Measurements from ENCODE around the gene ZMYND19. TPM values are rescaled to one million over a fixed set of nuclear protein-coding genes. Genes with fewer than 3 reads are reported as not detected.

The ZMYND19 gene
- polyA plus RNA-seq, 1 experiment = 14.9 TPM

DNA sequence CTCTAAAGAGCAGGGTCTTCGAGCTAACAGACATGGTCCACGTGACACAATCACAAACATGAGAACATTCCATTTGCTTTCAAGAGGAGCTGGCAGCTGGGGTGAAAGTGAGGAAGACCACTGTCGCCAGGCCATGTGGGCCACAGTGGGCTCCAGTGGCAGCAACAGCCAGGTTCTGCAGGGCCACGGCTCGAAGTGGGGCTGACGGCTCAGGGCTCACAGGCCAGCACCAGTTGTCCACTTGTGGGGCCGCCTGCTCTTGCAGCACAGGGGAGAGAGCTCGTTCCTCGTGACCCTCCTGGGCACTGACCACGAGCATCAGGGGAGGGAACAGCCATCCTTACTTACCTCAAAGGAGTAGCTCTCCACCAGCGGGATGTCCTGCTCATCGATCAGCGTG, 2.0 kb downstream of the ZMYND19 start:
- CTCF ChIA-PET = interaction anchor here (1.0 to 2.6 kb wide), 5 partner anchors 9 to 85 kb away, joined by 3 to 26 read pairs (median 3); partner anchors contain the start of gene DPH7
- Histone ChIP-seq H3K4me3 (ENCODE audit: low read depth, low read length) (no peak overlapping the region), H3K36me3 (ENCODE audit: control insufficient read depth, insufficient read depth, low read length) (peaks cover 29% of the 10 kb centered on the region), H3K27me3 (ENCODE audit: control insufficient read depth, insufficient read depth, low read length) (no peaks in the 10 kb centered on the region)
- TF ChIP-seq, protein P1, sequence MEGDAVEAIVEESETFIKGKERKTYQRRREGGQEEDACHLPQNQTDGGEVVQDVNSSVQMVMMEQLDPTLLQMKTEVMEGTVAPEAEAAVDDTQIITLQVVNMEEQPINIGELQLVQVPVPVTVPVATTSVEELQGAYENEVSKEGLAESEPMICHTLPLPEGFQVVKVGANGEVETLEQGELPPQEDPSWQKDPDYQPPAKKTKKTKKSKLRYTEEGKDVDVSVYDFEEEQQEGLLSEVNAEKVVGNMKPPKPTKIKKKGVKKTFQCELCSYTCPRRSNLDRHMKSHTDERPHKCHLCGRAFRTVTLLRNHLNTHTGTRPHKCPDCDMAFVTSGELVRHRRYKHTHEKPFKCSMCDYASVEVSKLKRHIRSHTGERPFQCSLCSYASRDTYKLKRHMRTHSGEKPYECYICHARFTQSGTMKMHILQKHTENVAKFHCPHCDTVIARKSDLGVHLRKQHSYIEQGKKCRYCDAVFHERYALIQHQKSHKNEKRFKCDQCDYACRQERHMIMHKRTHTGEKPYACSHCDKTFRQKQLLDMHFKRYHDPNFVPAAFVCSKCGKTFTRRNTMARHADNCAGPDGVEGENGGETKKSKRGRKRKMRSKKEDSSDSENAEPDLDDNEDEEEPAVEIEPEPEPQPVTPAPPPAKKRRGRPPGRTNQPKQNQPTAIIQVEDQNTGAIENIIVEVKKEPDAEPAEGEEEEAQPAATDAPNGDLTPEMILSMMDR (IDR thresholded peaks at IDR 0.05; ENCODE audit: insufficient read depth, low read depth, low read length) = no peak
- no peak for DNase-seq (ENCODE audit: low read depth)
- POLR2A ChIA-PET = no interaction called here

DNA sequence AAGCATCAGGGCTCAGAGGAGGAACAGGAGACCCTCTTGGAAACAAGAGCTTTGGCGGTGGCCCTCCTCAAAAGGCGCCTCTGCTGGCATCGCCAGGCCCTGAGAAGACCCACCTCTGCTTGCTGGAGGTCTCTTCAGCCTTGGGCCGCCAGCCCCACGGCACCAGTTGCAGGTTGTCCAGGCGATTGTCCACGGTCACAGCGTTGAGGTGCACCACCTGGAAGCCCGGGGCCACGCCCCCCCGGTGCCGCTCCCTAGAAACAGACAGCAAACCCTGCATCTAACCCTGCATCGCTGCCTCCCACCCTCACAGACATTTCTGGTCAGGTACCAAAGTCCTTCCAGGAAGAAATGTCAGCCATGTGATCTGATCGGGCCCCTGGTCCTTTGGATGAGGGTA, 3.5 kb downstream of the ZMYND19 start:
- no peak for DNase-seq (ENCODE audit: low read depth)
- H3K27me3 ChIP-seq (ENCODE audit: control insufficient read depth, insufficient read depth, low read length) = no peaks in the 10 kb centered on the region
- ChIA-PET CTCF (interaction anchor here (1.3 to 2.6 kb wide), 2 partner anchors 8 to 14 kb away, joined by 4 to 26 read pairs; partner anchors contain the start of gene DPH7), POLR2A (no interaction called here)
- peaks cover 37% of the 10 kb centered on the region for H3K36me3 ChIP-seq (ENCODE audit: control insufficient read depth, insufficient read depth, low read length)
- H3K4me3 ChIP-seq (ENCODE audit: low read depth, low read length) = no peak overlapping the region
- TF ChIP-seq, protein P1 (IDR thresholded peaks at IDR 0.05; ENCODE audit: insufficient read depth, low read depth, low read length) = no peak

DNA sequence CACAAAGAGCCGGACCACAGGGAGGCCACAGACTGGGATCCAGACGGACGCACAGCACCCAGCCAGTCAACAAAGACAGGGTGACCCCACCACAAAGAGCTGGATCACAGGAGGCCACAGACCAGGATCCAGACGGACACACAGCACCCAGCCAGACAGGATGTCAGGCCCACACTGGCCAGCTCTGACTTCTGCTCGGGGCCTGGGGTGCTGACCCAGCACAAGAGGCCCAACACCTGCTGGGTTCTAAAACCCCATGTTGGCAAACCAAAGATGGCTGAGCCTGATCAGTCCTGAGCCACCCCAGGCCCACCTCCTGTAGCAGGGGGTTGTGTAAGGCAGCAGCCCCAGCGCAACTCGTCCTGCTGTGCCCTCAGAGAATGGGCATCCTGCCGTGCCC, 6.4 kb downstream of the ZMYND19 start:
- Histone ChIP-seq H3K4me3 (ENCODE audit: low read depth, low read length) (no peak overlapping the region), H3K27me3 (ENCODE audit: control insufficient read depth, insufficient read depth, low read length) (no peaks in the 10 kb centered on the region), H3K36me3 (ENCODE audit: control insufficient read depth, insufficient read depth, low read length) (peaks cover 51% of the 10 kb centered on the region)
- ChIA-PET CTCF (no interaction called here), POLR2A (no interaction called here)
- DNase-seq (ENCODE audit: low read depth) = no peak
- TF ChIP-seq, protein P1 (IDR thresholded peaks at IDR 0.05; ENCODE audit: insufficient read depth, low read depth, low read length) = no peak

DNA sequence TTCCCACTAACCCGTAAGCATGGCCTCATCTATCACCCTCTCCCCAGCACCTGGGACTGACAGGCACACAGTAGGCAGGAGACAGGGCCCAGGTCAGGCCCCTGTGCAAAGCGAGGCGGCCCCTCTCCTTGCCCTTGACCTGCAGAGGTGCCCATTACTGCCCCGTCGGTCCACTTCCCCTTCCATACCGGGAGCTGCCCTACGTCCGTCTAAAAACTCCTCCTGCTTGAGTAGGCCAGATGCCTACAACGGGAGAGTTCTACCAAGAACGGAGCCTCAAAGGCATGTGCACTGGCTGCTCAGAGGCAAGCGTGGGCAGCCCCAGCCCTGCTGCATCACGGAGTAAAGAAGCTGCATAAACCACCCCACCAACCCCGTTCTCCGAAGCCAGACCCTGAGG, 7.0 kb downstream of the ZMYND19 start:
- no peak for DNase-seq (ENCODE audit: low read depth)
- POLR2A ChIA-PET = no interaction called here
- CTCF ChIA-PET = no interaction called here
- no peak overlapping the region for H3K4me3 ChIP-seq (ENCODE audit: low read depth, low read length)
- no peaks in the 10 kb centered on the region for H3K27me3 ChIP-seq (ENCODE audit: control insufficient read depth, insufficient read depth, low read length)
- TF ChIP-seq, protein P1 (IDR thresholded peaks at IDR 0.05; ENCODE audit: insufficient read depth, low read depth, low read length) = no peak
- H3K36me3 ChIP-seq (ENCODE audit: control insufficient read depth, insufficient read depth, low read length) = peaks cover 50% of the 10 kb centered on the region

DNA sequence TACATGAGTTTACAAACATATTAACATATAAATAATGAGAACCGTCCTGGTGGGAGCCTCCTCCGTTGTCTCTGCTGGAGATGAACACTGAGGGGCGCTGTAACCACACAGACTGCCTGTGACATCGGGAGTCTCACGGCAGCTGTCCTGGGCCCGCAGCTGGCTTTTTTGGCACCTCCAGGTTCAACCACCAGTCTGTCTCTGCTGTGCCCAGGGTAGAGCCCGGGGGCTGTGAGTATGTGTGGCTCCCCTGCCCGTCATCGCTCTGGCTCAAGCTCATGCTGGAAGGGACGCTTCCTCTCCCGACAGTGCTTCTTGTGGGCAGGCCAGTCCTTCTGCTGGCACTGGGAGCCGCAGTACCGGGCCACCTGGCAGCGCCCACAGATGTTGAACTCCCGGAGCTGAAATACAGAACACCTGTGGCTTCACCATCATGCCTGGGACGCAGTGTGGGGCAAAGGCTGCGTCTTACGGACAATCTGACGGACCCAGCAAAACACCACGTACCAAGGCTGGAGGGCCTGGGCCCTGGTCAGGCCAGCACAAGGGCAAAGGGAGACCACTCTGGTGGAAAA, 7.9 kb downstream of the ZMYND19 start:
- Histone ChIP-seq H3K4me3 (ENCODE audit: low read depth, low read length) (no peak overlapping the region), H3K27me3 (ENCODE audit: control insufficient read depth, insufficient read depth, low read length) (no peaks in the 10 kb centered on the region), H3K36me3 (ENCODE audit: control insufficient read depth, insufficient read depth, low read length) (peaks cover 42% of the 10 kb centered on the region)
- TF ChIP-seq, protein P1 (IDR thresholded peaks at IDR 0.05; ENCODE audit: insufficient read depth, low read depth, low read length) = peak; percentile 12; the same call in 1 of the 2 replicates
- ChIA-PET POLR2A (no interaction called here), CTCF (interaction anchor here (1.2 to 1.3 kb wide), 2 partner anchors 10 to 21 kb away, joined by 3 to 4 read pairs; no protein-coding TSS in a partner anchor)
- no peak for DNase-seq (ENCODE audit: low read depth)

Measured in BJ (cell line).